GM21526 (cell line): Measurements from ENCODE around the gene HPCAL1.

Experiments
- ATAC-seq: cut with Tn5 transposase; IDR thresholded peaks from one replicate; pipeline ENCODE4 v1.9.1; 2021; ENCODE audit warnings: moderate library complexity; ENCODE audit not compliant: unreplicated experiment, low FRiP score

The HPCAL1 gene

GRCh38 chr2:10399358-10399757 lies 96.7 kb downstream of the HPCAL1 start:
- ATAC-seq, result no peak

- ATAC-seq, result no peak
Measured at GRCh38 chr2:10400002-10400401, 97.3 kb downstream of the HPCAL1 start.

- no peak for ATAC-seq
Measured at GRCh38 chr2:10400568-10400977, 97.9 kb downstream of the HPCAL1 start.

- ATAC-seq, result no peak
Measured at GRCh38 chr2:10400978-10401951, 98.6 kb downstream of the HPCAL1 start.

- ATAC-seq, result no peak
Measured at GRCh38 chr2:10402062-10402585, 99.4 kb downstream of the HPCAL1 start.

GRCh38 chr2:10402653-10403215 lies 100.0 kb downstream of the HPCAL1 start:
- ATAC-seq, result no peak

GRCh38 chr2:10404324-10405143 lies 101.8 kb downstream of the HPCAL1 start:
- ATAC-seq, result no peak

GRCh38 chr2:10405448-10405847 lies 102.7 kb downstream of the HPCAL1 start:
- no peak for ATAC-seq

- ATAC-seq, result no peak
Measured at GRCh38 chr2:10406016-10406415, 103.3 kb downstream of the HPCAL1 start.

GRCh38 chr2:10406491-10407188 lies 103.9 kb downstream of the HPCAL1 start:
- no peak for ATAC-seq

GRCh38 chr2:10407432-10407831 lies 104.7 kb downstream of the HPCAL1 start:
- no peak for ATAC-seq

- ATAC-seq, result peak; percentile 39
Measured at GRCh38 chr2:10407841-10408648, 105.3 kb downstream of the HPCAL1 start.

GRCh38 chr2:10408649-10409579 lies 106.2 kb downstream of the HPCAL1 start:
- peak; percentile 56 for ATAC-seq

- ATAC-seq, result peak; percentile 41
Measured at GRCh38 chr2:10410001-10410822, 107.5 kb downstream of the HPCAL1 start.

GRCh38 chr2:10410823-10411437 lies 108.2 kb downstream of the HPCAL1 start:
- no peak for ATAC-seq

- ATAC-seq, result no peak
Measured at GRCh38 chr2:10411557-10411956, 108.9 kb downstream of the HPCAL1 start.

GRCh38 chr2:10412380-10412779 lies 109.7 kb downstream of the HPCAL1 start:
- peak; percentile 29 for ATAC-seq
